H1 (cell line): ENCODE data around the gene DENND1A.

Experiments
- CHD2 ChIP-seq: IDR thresholded peaks from 2 replicates; pipeline ENCODE4 v1.6.1; 2012; ENCODE audit warnings: low read length, improper control_type of control experiment
- CTCF ChIP-seq, 3 experiments: IDR thresholded peaks; 1 replicate in 2 of 3; 2 replicates in 1 of 3; pipeline versions ENCODE4 v1.5.1 to v1.6.1; 2011; ENCODE audit warnings: low read length in 3 of 3, mild to moderate bottlenecking in 3 of 3, inconsistent platforms in 2 of 3, low read depth in 1 of 3, moderate library complexity in 1 of 3; ENCODE audit not compliant: insufficient read depth in 1 of 3; ENCODE audit errors: control extremely low read depth in 1 of 3
- EP300 ChIP-seq, 2 experiments: IDR thresholded peaks; 1 replicate in 1 of 2; 2 replicates in 1 of 2; pipeline ENCODE4 v1.6.1; 2011 to 2012; ENCODE audit warnings: low read depth in 2 of 2, low read length in 2 of 2, mild to moderate bottlenecking in 2 of 2, borderline replicate concordance in 1 of 2, inconsistent platforms in 1 of 2, moderate library complexity in 1 of 2
- EZH2 ChIP-seq: fragments of 200-600 bp; sonication (generic); IDR thresholded peaks from 2 replicates; pipeline ENCODE4 v1.7.1; 2012; ENCODE audit warnings: low read depth, mild to moderate bottlenecking, moderate library complexity, low read length, inconsistent platforms; ENCODE audit not compliant: severe bottlenecking
- POLR2AphosphoS5 ChIP-seq: IDR thresholded peaks from 2 replicates; pipeline ENCODE4 v1.6.1; 2011; ENCODE audit warnings: low read depth, low read length
- SP1 ChIP-seq: IDR thresholded peaks from 2 replicates; pipeline ENCODE4 v1.6.1; 2011; ENCODE audit warnings: low read depth, low read length
- SRF ChIP-seq: IDR thresholded peaks from 2 replicates; pipeline ENCODE4 v1.6.1; 2011; ENCODE audit warnings: mild to moderate bottlenecking, low read depth, low read length, moderate library complexity
- TAF7 ChIP-seq: optimal IDR thresholded peaks from 2 replicates; pipeline ENCODE3; 2011; ENCODE audit warnings: low read depth, mild to moderate bottlenecking, inconsistent platforms, low read length, moderate library complexity, borderline replicate concordance

- TF ChIP-seq EZH2 = no peak
- TF ChIP-seq TAF7 = no peak
- no peak for TF ChIP-seq CTCF (IDR thresholded peaks at IDR 0.05; ENCODE audit: control extremely low read depth in 1 of 3, insufficient read depth in 1 of 3, low read depth in 1 of 3, low read length in 3 of 3)
- no peak for TF ChIP-seq EP300 (IDR thresholded peaks at IDR 0.05; ENCODE audit: borderline replicate concordance in 1 of 2, low read depth in 2 of 2, low read length in 2 of 2)
- TF ChIP-seq SRF = no peak
- TF ChIP-seq SP1 = no peak
- TF ChIP-seq POLR2AphosphoS5 = no peak
- no peak for TF ChIP-seq CHD2
Observed at GRCh38 chr9:123967323-123967722, 37.4 kb upstream of the DENND1A start.
